GM12873 (cell line): Measurements from ENCODE around the gene CAPN15.

Experiments
- CTCF ChIP-seq: IDR thresholded peaks from 2 replicates; pipeline ENCODE4 v1.5.1; 2012; ENCODE audit warnings: low read depth, mild to moderate bottlenecking, moderate library complexity, low read length, control low read depth; ENCODE audit not compliant: insufficient read depth; ENCODE audit errors: missing control alignments

Gene CAPN15

DNA sequence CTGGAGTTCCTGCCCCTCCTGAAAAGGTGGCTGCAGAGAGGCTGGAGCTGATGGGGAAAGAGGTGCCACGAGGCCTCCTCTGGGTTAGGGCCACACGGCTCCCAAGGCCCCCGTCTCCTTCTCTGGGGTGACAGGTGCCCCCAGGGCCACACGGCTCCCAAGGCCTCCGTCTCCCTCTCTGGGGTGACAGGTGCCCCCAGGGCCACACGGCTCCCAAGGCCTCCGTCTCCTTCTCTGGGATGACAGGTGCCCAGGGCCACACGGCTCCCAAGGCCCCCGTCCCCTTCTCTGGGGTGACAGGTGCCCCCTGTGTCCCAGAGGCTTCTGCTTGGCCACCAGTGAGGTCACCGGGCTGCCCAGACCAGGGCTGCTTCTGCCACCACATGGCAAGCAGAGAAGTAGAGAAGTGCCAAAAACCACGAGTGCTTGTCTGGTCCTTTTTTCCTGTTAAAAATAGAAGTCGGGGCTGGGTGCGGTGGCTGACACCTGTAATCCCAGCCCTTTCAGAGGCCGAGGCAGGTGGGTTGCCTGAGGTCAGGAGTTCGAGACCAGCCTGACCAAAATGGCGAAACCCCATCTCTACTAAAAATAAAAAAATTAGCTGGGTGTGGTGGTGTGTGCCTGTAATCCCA, 4.1 kb downstream of the CAPN15 start:
- TF ChIP-seq CTCF: no peak

GRCh38 chr16:533391-534123, 6.0 kb downstream of the CAPN15 start:
- TF ChIP-seq CTCF: no peak

- TF ChIP-seq CTCF: no peak
Observed at GRCh38 chr16:534135-534534, 6.6 kb downstream of the CAPN15 start.

GRCh38 chr16:534856-535445, 7.4 kb downstream of the CAPN15 start:
- TF ChIP-seq CTCF: no peak

- no peak for TF ChIP-seq CTCF
Observed at GRCh38 chr16:535446-536405, 8.2 kb downstream of the CAPN15 start.

GRCh38 chr16:536746-537145, 9.2 kb downstream of the CAPN15 start:
- TF ChIP-seq CTCF: no peak
